Ishikawa (cell line): Measurements from ENCODE around the gene PLEKHO2.

Experiments
- EP300 ChIP-seq: IDR thresholded peaks from 2 replicates; pipeline ENCODE4 v1.6.1; 2012; ENCODE audit warnings: borderline replicate concordance
- RAD21 ChIP-seq: IDR thresholded peaks from 2 replicates; pipeline ENCODE4 v1.6.1; 2012; ENCODE audit warnings: low read depth

DNA sequence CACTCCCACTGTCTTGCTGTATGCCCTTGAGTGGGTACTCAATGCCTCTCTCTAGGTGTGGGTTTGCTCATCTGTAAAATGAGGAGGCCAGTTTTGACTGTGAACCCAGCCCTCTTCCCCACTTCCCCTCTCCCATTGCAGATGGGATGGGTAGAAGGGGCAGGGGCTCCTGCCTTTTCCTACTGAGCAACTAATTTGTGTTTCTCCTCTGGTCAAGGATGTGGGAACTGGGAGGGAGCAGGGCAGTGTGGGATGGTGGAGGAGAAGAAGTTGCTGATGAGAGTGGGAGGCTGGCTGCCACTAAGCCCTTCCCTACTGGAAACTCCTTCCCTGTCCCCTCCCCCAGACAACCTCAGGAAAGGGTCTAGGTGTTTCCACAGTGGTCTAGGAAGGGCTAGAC is 49.8 kb downstream of the PLEKHO2 start:
- no peak for TF ChIP-seq RAD21
- TF ChIP-seq EP300 = no peak
